Stimulated activated CD8-positive, alpha-beta memory T cell treated with anti-CD3 and anti-CD28 coated beads, Interleukin-4, amount 100 ng/mL, for 24 hours (primary cell): ENCODE measurements around the gene RCAN3.
"Not testable (repeated sequence)": the region's sequence is repeated elsewhere in the genome, so short reads cannot be mapped to it uniquely, and the experiment has no call there.

Experiments used
- DNase-seq: peaks from one replicate; pipeline ENCODE4 v3.0.0-alpha.2; 2020; ENCODE audit warnings: low read depth

RCAN3 gene

GRCh38 chr1:24502709-24503058 lies at the start of gene RCAN3:
RCAN3 (plus strand) TSS chr1:24502836; CDS start chr1:24514373, 11,537 bp downstream.
- peak; percentile 87 for DNase-seq

GRCh38 chr1:24452922-24453485 lies 49.6 kb upstream of the RCAN3 start:
- no peak for DNase-seq

GRCh38 chr1:24454673-24455072 lies 48.0 kb upstream of the RCAN3 start:
- DNase-seq: no peak

GRCh38 chr1:24455272-24455671 lies 47.4 kb upstream of the RCAN3 start:
- no peak for DNase-seq

GRCh38 chr1:24457866-24458265 lies 44.8 kb upstream of the RCAN3 start:
- no peak for DNase-seq

GRCh38 chr1:24459551-24460266 lies 42.9 kb upstream of the RCAN3 start:
- no peak for DNase-seq

GRCh38 chr1:24462128-24462527 lies 40.5 kb upstream of the RCAN3 start:
- not testable (repeated sequence) for DNase-seq

- no peak for DNase-seq
Observed at GRCh38 chr1:24463776-24464735, 38.6 kb upstream of the RCAN3 start.

GRCh38 chr1:24465099-24465498 lies 37.5 kb upstream of the RCAN3 start:
- no peak for DNase-seq

- DNase-seq: no peak
Observed at GRCh38 chr1:24465638-24466037, 37.0 kb upstream of the RCAN3 start.

GRCh38 chr1:24468685-24469316 lies 33.8 kb upstream of the RCAN3 start:
- no peak for DNase-seq

GRCh38 chr1:24470592-24470991 lies 32.0 kb upstream of the RCAN3 start:
- no peak for DNase-seq

GRCh38 chr1:24472527-24473251 lies 29.9 kb upstream of the RCAN3 start:
- no peak for DNase-seq

- DNase-seq: no peak
Observed at GRCh38 chr1:24474193-24474592, 28.4 kb upstream of the RCAN3 start.

- no peak for DNase-seq
Observed at GRCh38 chr1:24475700-24476099, 26.9 kb upstream of the RCAN3 start.

GRCh38 chr1:24476571-24476970 lies 26.1 kb upstream of the RCAN3 start:
- no peak for DNase-seq

GRCh38 chr1:24477309-24477708 lies 25.3 kb upstream of the RCAN3 start:
- no peak for DNase-seq

GRCh38 chr1:24481101-24481500 lies 21.5 kb upstream of the RCAN3 start:
- DNase-seq: peak; percentile 37

GRCh38 chr1:24481843-24482610 lies 20.6 kb upstream of the RCAN3 start:
- no peak for DNase-seq

GRCh38 chr1:24483441-24483840 lies 19.2 kb upstream of the RCAN3 start:
- DNase-seq: no peak

- DNase-seq: no peak
Observed at GRCh38 chr1:24484199-24484598, 18.4 kb upstream of the RCAN3 start.
